K562 (cell line): ENCODE data around the gene DENND4C.

Experiments
- EZH2 ChIP-seq: IDR thresholded peaks from 2 replicates; pipeline ENCODE4 v1.6.1; 2012; ENCODE audit warnings: low read depth, mild to moderate bottlenecking, inconsistent platforms, low read length, borderline replicate concordance
- MCM7 ChIP-seq, 2 experiments: fragments of 450-650 bp; IDR thresholded peaks; 2 replicates each; pipeline ENCODE4 v1.6.1; 2016 to 2018
- REST ChIP-seq, 2 experiments: fragments of 450-650 bp; formaldehyde crosslinking in 1 of 2; IDR thresholded peaks; 2 replicates each; pipeline versions ENCODE4 v1.4.0 to v1.6.1; 2014 to 2020; ENCODE audit warnings: mild to moderate bottlenecking in 2 of 2, borderline replicate concordance in 1 of 2, low read depth in 1 of 2
- ZNF143 ChIP-seq: sonication (generic); formaldehyde crosslinking; IDR thresholded peaks from 2 replicates; pipeline ENCODE4 v1.9.0; 2022; ENCODE audit warnings: mild to moderate bottlenecking, missing genetic modification reagents
- TF ChIP-seq, protein P1 (sequence below), 3 experiments: IDR thresholded peaks in 2 of 3; conservative IDR thresholded peaks in 1 of 3; 2 replicates each; pipeline ENCODE4 v1.5.1; 2011 to 2012; ENCODE audit warnings: low read length in 3 of 3, mild to moderate bottlenecking in 3 of 3, control low read depth in 2 of 3, improper control_type of control experiment in 1 of 3, inconsistent platforms in 1 of 3, low read depth in 1 of 3, mixed read lengths in 1 of 3, moderate library complexity in 1 of 3; ENCODE audit not compliant: insufficient read depth in 2 of 3
- TF ChIP-seq, protein P2 (sequence below): sonication (generic); formaldehyde crosslinking; IDR thresholded peaks from 2 replicates; pipeline ENCODE4 v1.8.1; 2022; ENCODE audit warnings: missing genetic modification reagents

GRCh38 chr9:19269582-19269981 is 39.1 kb downstream of the DENND4C start:
- TF ChIP-seq ZNF143 = no peak
- TF ChIP-seq, protein P1, sequence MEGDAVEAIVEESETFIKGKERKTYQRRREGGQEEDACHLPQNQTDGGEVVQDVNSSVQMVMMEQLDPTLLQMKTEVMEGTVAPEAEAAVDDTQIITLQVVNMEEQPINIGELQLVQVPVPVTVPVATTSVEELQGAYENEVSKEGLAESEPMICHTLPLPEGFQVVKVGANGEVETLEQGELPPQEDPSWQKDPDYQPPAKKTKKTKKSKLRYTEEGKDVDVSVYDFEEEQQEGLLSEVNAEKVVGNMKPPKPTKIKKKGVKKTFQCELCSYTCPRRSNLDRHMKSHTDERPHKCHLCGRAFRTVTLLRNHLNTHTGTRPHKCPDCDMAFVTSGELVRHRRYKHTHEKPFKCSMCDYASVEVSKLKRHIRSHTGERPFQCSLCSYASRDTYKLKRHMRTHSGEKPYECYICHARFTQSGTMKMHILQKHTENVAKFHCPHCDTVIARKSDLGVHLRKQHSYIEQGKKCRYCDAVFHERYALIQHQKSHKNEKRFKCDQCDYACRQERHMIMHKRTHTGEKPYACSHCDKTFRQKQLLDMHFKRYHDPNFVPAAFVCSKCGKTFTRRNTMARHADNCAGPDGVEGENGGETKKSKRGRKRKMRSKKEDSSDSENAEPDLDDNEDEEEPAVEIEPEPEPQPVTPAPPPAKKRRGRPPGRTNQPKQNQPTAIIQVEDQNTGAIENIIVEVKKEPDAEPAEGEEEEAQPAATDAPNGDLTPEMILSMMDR (IDR thresholded peaks at IDR 0.05 in 2 of 3, conservative IDR thresholded peaks at IDR 0.05 in 1 of 3; ENCODE audit: insufficient read depth in 2 of 3, low read depth in 1 of 3, low read length in 3 of 3) = no peak
- TF ChIP-seq EZH2 = no peak
- no peak for TF ChIP-seq MCM7 (IDR thresholded peaks at IDR 0.05)
- no peak for TF ChIP-seq REST (IDR thresholded peaks at IDR 0.05; ENCODE audit: borderline replicate concordance)
- no peak for TF ChIP-seq REST (CRISPR knock-in tag; IDR thresholded peaks at IDR 0.05; ENCODE audit: low read depth)
- TF ChIP-seq, protein P2, sequence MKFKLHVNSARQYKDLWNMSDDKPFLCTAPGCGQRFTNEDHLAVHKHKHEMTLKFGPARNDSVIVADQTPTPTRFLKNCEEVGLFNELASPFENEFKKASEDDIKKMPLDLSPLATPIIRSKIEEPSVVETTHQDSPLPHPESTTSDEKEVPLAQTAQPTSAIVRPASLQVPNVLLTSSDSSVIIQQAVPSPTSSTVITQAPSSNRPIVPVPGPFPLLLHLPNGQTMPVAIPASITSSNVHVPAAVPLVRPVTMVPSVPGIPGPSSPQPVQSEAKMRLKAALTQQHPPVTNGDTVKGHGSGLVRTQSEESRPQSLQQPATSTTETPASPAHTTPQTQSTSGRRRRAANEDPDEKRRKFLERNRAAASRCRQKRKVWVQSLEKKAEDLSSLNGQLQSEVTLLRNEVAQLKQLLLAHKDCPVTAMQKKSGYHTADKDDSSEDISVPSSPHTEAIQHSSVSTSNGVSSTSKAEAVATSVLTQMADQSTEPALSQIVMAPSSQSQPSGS (CRISPR knock-in tag) = no peak
